Colonic mucosa (tissue), 4 donors: Measurements from ENCODE around the gene DPY19L3. TPM values are rescaled to one million over a fixed set of nuclear protein-coding genes. Genes with fewer than 3 reads are reported as not detected.

Experiments used
- DNase-seq: peaks from one replicate; pipeline ENCODE4 v3.0.0-alpha.2; 2020
- H3K27ac ChIP-seq: fragments of 200-600 bp; one replicate; pipeline ENCODE4 v1.8.0; 2021
- H3K27me3 ChIP-seq: fragments of 200-600 bp; one replicate; pipeline ENCODE4 v1.8.0; 2021
- H3K36me3 ChIP-seq: fragments of 200-600 bp; one replicate; pipeline ENCODE4 v1.8.0; 2021
- H3K4me1 ChIP-seq: fragments of 200-600 bp; one replicate; pipeline ENCODE4 v1.8.0; 2021; ENCODE audit warnings: mild to moderate bottlenecking
- H3K4me3 ChIP-seq: fragments of 200-600 bp; one replicate; pipeline ENCODE4 v1.8.0; 2021
- H3K9ac ChIP-seq, 2 donors: one replicate each; pipeline ENCODE4 v1.7.0; 2013; ENCODE audit warnings: control low read depth in 2 of 2, low read depth in 2 of 2, low read length in 2 of 2
- H3K9me3 ChIP-seq: fragments of 200-600 bp; one replicate; pipeline ENCODE4 v1.8.0; 2021
- CTCF ChIP-seq: fragments of 200-600 bp; IDR thresholded peaks from one replicate; pipeline ENCODE4 v1.8.0; 2022; ENCODE audit warnings: antibody characterized with exemption, mild to moderate bottlenecking
- intact Hi-C: fragments of 100-400 bp; cut with DNase I; formaldehyde crosslinking; loops from one replicate; pipeline ENCODE4 v1.14.1; 2022
- total RNA-seq, 2 donors: library from RNA; stranded (reverse); fragmentation: NEBNext Ultra II Directional in 1 of 2; extraction: Animal tissue kit (Norgen Biotek cat#: 25700) in 1 of 2; gene quantifications; one replicate each; pipeline ENCODE4 v1.2.1, GENCODE V29; 2021
- donor health status: healthy.
- donor health status: DM: no; HTN: no; CAD: no.
- donor health status: DM: no; HTN: no; CAD: no.

Gene DPY19L3
- total RNA-seq, 2 donors from 2014 or later = 12.1 to 13.6 TPM

GRCh38 chr19:32404933-32405430 is 588 bp upstream of the DPY19L3 start:
- H3K36me3 ChIP-seq = no peaks in the 10 kb centered on the region
- no peaks in the 10 kb centered on the region for H3K27me3 ChIP-seq
- peak overlapping the region; percentile 99 for H3K27ac ChIP-seq
- intact Hi-C loops = loop anchor here (10.0 kb wide), 1 partner anchor 60 kb away; the partner anchor contains the start of gene ZNF507
- no peaks in the 10 kb centered on the region for H3K4me1 ChIP-seq
- TF ChIP-seq CTCF = no peak
- no peaks in the 10 kb centered on the region for H3K9me3 ChIP-seq
- peak overlapping the region; percentile 88 for H3K4me3 ChIP-seq
- peak; percentile 61 for DNase-seq
- peak overlapping the region; percentile 81 to 96 for H3K9ac ChIP-seq

- no peak for DNase-seq
- peak overlapping the region; percentile 55 to 81 for H3K9ac ChIP-seq
- no peak for TF ChIP-seq CTCF
- peak overlapping the region; percentile 88 for H3K4me3 ChIP-seq
- intact Hi-C loops = loop anchor here (10.0 kb wide), 1 partner anchor 62 kb away; the partner anchor contains the start of gene ZNF507
- no peaks in the 10 kb centered on the region for H3K36me3 ChIP-seq
- H3K9me3 ChIP-seq = no peaks in the 10 kb centered on the region
- no peaks in the 10 kb centered on the region for H3K4me1 ChIP-seq
- no peaks in the 10 kb centered on the region for H3K27me3 ChIP-seq
- H3K27ac ChIP-seq = peak overlapping the region; percentile 99
Measured at GRCh38 chr19:32406161-32407003, 812 bp downstream of the DPY19L3 start.

GRCh38 chr19:32407004-32407992 is 1.7 kb downstream of the DPY19L3 start:
- no peaks in the 10 kb centered on the region for H3K4me1 ChIP-seq
- H3K36me3 ChIP-seq = no peaks in the 10 kb centered on the region
- intact Hi-C loops = loop anchor here (10.0 kb wide), 1 partner anchor 62 kb away; the partner anchor contains the start of gene ZNF507
- no peak overlapping the region for H3K9ac ChIP-seq
- no peak overlapping the region for H3K27ac ChIP-seq
- DNase-seq = no peak
- H3K4me3 ChIP-seq = no peak overlapping the region
- TF ChIP-seq CTCF = no peak
- no peaks in the 10 kb centered on the region for H3K27me3 ChIP-seq
- no peaks in the 10 kb centered on the region for H3K9me3 ChIP-seq

GRCh38 chr19:32415246-32415645 is 9.7 kb downstream of the DPY19L3 start:
- Histone ChIP-seq H3K4me3 (no peak overlapping the region), H3K27me3 (no peaks in the 10 kb centered on the region), H3K27ac (no peak overlapping the region), H3K4me1 (no peaks in the 10 kb centered on the region), H3K36me3 (no peaks in the 10 kb centered on the region), H3K9ac (no peak overlapping the region), H3K9me3 (no peaks in the 10 kb centered on the region)
- intact Hi-C loops = no loop called here
- TF ChIP-seq CTCF = no peak
- no peak for DNase-seq

GRCh38 chr19:32415669-32416068 is 10.1 kb downstream of the DPY19L3 start:
- Histone ChIP-seq H3K27ac (no peak overlapping the region), H3K4me1 (no peaks in the 10 kb centered on the region), H3K9ac (no peak overlapping the region), H3K27me3 (no peaks in the 10 kb centered on the region), H3K4me3 (no peak overlapping the region), H3K9me3 (no peaks in the 10 kb centered on the region), H3K36me3 (no peaks in the 10 kb centered on the region)
- intact Hi-C loops = no loop called here
- TF ChIP-seq CTCF = no peak
- DNase-seq = no peak
